Lung (tissue), 12 donors: ENCODE results near the gene SMAD2. TPM values are rescaled to one million over a fixed set of nuclear protein-coding genes. Genes with fewer than 3 reads are reported as not detected.

Experiments
- ATAC-seq: fragments of 200-7000 bp; cut with Tn5 transposase; one replicate; pipeline ENCODE4 v1.9.1; 2020; ENCODE audit warnings: moderate number of reproducible peaks; ENCODE audit not compliant: insufficient read depth, low FRiP score
- DNase-seq, 3 donors: peaks; one replicate each; pipeline ENCODE4 v3.0.0-alpha.2; 2013 to 2017
- H3K27ac ChIP-seq, 2 donors: one replicate each; pipeline ENCODE4 v1.5.1; 2013; ENCODE audit warnings: mild to moderate bottlenecking in 2 of 2, moderate library complexity in 2 of 2, control low read depth in 1 of 2, inconsistent platforms in 1 of 2, low read depth in 1 of 2, low read length in 1 of 2
- H3K27me3 ChIP-seq, 3 donors: one replicate each; pipeline ENCODE4 v1.5.1; 2013; ENCODE audit warnings: low read length in 2 of 3; ENCODE audit not compliant: control insufficient read depth in 3 of 3, insufficient read depth in 3 of 3
- H3K36me3 ChIP-seq, 4 donors: one replicate each; pipeline ENCODE4 v1.5.1; 2013; ENCODE audit warnings: low read length in 4 of 4, mild to moderate bottlenecking in 1 of 4, moderate library complexity in 1 of 4; ENCODE audit not compliant: control insufficient read depth in 4 of 4, insufficient read depth in 4 of 4
- H3K4me1 ChIP-seq, 5 donors: one replicate each; pipeline ENCODE4 v1.5.1; 2013; ENCODE audit warnings: low read length in 5 of 5, mild to moderate bottlenecking in 2 of 5, moderate library complexity in 1 of 5; ENCODE audit not compliant: control insufficient read depth in 5 of 5, insufficient read depth in 5 of 5
- H3K4me3 ChIP-seq: one replicate; pipeline ENCODE4 v1.5.1; 2013; ENCODE audit warnings: mild to moderate bottlenecking, control low read depth, moderate library complexity
- H3K9ac ChIP-seq, 2 donors: one replicate each; pipeline ENCODE4 v1.5.1; 2013; ENCODE audit warnings: low read length in 2 of 2, control low read depth in 1 of 2; ENCODE audit not compliant: insufficient read depth in 1 of 2
- H3K9me3 ChIP-seq, 4 donors: one replicate each; pipeline ENCODE4 v1.5.1; 2013; ENCODE audit warnings: low read length in 3 of 4, mild to moderate bottlenecking in 1 of 4, moderate library complexity in 1 of 4; ENCODE audit not compliant: control insufficient read depth in 4 of 4, insufficient read depth in 3 of 4
- WGBS, 2 donors: extraction: QIAGEN DNeasy Blood & Tissue Kit; methylation state at CpG; one replicate each; pipeline ENCODE4 v1.1.7; 2013; 5-methylcytosine and 5-hydroxymethylcytosine counted together
- polyA plus RNA-seq, 2 donors: library from polyadenylated mRNA; stranded (reverse); fragments of 200-250 nt; gene quantifications; one replicate each; pipeline ENCODE4 v1.2.1, GENCODE V29; 2013
- total RNA-seq, 2 donors: library from RNA; depleted of rRNA in 1 of 2; stranded (reverse); fragments of >200 nt in 1 of 2; gene quantifications; one replicate each; pipeline ENCODE4 v1.2.1, GENCODE V29; 2014 to 2021
- TF ChIP-seq, protein P1 (sequence below): IDR thresholded peaks from 2 replicates; pipeline ENCODE4 v1.5.1; 2012; ENCODE audit warnings: mild to moderate bottlenecking; ENCODE audit errors: control extremely low read depth, extremely low read depth
- donor health status: control.
- donor health status: control.
- donor health status: Bipolar disorder and iron deficiency.
- donor health status: healthy.
- donor health status: DM: yes; HTN: yes; CAD: no.

SMAD2 gene
- total and polyA plus RNA-seq, 4 donors: 30.6 to 161 (median 90.2) TPM

DNA sequence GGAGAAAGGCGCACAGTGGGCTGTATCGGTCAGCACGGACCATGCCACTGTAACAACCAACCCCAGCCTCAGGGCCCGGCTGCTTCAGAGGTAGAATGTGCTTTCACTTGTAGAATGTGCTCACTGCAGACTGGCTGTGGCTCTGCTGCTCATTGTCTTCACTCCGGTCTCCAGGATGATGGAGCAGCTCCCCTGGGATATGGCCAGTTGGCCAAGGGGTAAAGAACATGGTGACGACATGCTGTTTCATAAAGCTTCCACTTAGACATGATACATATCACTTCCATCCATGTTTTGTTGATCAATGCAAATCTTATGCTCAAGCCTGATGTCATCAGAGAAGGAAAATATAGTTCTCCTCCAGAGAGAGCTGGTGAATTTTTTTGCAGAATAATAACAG lies 127.7 kb downstream of the SMAD2 start:
- no peak overlapping the region for H3K27ac ChIP-seq
- peaks cover 0 to 4% (median 0%) of the 10 kb centered on the region in 4 donors for H3K9me3 ChIP-seq
- no peak for DNase-seq
- no peaks in the 10 kb centered on the region for H3K36me3 ChIP-seq
- H3K9ac ChIP-seq: no peak overlapping the region
- peaks cover 0 to 6% (median 0%) of the 10 kb centered on the region in 5 donors for H3K4me1 ChIP-seq
- no peak for ATAC-seq
- peaks cover 0 to 12% (median 0%) of the 10 kb centered on the region in 3 donors for H3K27me3 ChIP-seq
- H3K4me3 ChIP-seq: no peak overlapping the region
- TF ChIP-seq, protein P1, sequence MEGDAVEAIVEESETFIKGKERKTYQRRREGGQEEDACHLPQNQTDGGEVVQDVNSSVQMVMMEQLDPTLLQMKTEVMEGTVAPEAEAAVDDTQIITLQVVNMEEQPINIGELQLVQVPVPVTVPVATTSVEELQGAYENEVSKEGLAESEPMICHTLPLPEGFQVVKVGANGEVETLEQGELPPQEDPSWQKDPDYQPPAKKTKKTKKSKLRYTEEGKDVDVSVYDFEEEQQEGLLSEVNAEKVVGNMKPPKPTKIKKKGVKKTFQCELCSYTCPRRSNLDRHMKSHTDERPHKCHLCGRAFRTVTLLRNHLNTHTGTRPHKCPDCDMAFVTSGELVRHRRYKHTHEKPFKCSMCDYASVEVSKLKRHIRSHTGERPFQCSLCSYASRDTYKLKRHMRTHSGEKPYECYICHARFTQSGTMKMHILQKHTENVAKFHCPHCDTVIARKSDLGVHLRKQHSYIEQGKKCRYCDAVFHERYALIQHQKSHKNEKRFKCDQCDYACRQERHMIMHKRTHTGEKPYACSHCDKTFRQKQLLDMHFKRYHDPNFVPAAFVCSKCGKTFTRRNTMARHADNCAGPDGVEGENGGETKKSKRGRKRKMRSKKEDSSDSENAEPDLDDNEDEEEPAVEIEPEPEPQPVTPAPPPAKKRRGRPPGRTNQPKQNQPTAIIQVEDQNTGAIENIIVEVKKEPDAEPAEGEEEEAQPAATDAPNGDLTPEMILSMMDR: no peak
- WGBS, 2 donors: 93 to 95% methylated on average over 6 of the region's 6 CpGs

DNA sequence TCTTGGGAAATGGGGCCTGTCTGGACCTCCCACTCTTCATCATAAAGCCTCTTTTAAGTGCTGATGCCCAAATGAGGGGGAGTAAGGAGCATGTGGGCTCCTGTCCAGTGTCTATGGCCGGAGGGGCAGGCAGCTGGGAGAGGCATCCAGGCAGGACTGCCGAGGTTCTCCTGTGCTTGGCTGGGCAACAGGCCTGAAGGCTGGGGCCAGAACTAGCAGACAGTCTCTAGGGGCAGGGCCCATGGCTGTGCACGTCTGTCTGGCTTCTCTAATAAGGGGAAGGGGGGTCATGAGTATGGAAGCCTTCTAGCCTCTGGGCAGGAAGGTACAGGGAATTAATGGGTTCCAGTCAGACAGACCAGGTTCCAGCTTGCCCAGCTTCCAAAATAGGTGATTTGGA lies 128.6 kb downstream of the SMAD2 start:
- Histone ChIP-seq H3K27ac (no peak overlapping the region), H3K9ac (no peak overlapping the region), H3K36me3 (no peaks in the 10 kb centered on the region), H3K9me3 (peaks cover 0 to 4% (median 0%) of the 10 kb centered on the region in 4 donors), H3K27me3 (peaks cover 0 to 12% (median 0%) of the 10 kb centered on the region in 3 donors), H3K4me3 (no peak overlapping the region), H3K4me1 (peaks cover 0 to 6% (median 0%) of the 10 kb centered on the region in 5 donors)
- DNase-seq (no peak), ATAC-seq (no peak)
- WGBS, 2 donors: 82 to 90% methylated on average over 3 of the region's 3 CpGs
- TF ChIP-seq, protein P1: no peak

- WGBS, 2 donors: 82 to 87% methylated on average over 6 of the region's 6 CpGs
- DNase-seq: no peak
These were observed 129.7 kb downstream of the SMAD2 start for GRCh38 chr18:47800756-47801155.

More at GRCh38 chr18:47800756-47801155, 129.7 kb downstream of the SMAD2 start:
- no peaks in the 10 kb centered on the region for H3K36me3 ChIP-seq
- H3K9me3 ChIP-seq: peaks cover 0 to 4% (median 0%) of the 10 kb centered on the region in 4 donors
- H3K27ac ChIP-seq: no peak overlapping the region
- H3K9ac ChIP-seq: no peak overlapping the region
- H3K4me1 ChIP-seq: peaks cover 0 to 7% (median 0%) of the 10 kb centered on the region in 5 donors
- no peak for ATAC-seq
- peaks cover 0 to 12% (median 0%) of the 10 kb centered on the region in 3 donors for H3K27me3 ChIP-seq
- no peak overlapping the region for H3K4me3 ChIP-seq
- TF ChIP-seq, protein P1: no peak
